Liver (tissue), 9 donors: ENCODE data around the gene ORAI1. TPM values are rescaled to one million over a fixed set of nuclear protein-coding genes. Genes with fewer than 3 reads are reported as not detected.
"Not testable (repeated sequence)": the region's sequence is repeated elsewhere in the genome, so short reads cannot be mapped to it uniquely, and the experiment has no call there.

ENCODE experiments used
- DNase-seq: peaks from one replicate; pipeline ENCODE4 v3.0.0-alpha.2; 2017; ENCODE audit warnings: low spot score
- H3K27ac ChIP-seq, 2 donors: one replicate each; pipeline ENCODE4 v1.7.0; 2013; ENCODE audit warnings: inconsistent platforms in 2 of 2, low read length in 2 of 2, control low read depth in 1 of 2, low read depth in 1 of 2, mild to moderate bottlenecking in 1 of 2
- H3K27me3 ChIP-seq, 4 donors: one replicate each; pipeline versions ENCODE4 v1.6.1 to v1.7.0; 2013; ENCODE audit warnings: low read length in 3 of 4, inconsistent platforms in 1 of 4, mild to moderate bottlenecking in 1 of 4, moderate library complexity in 1 of 4; ENCODE audit not compliant: control insufficient read depth in 4 of 4, insufficient read depth in 4 of 4
- H3K36me3 ChIP-seq, 4 donors: one replicate each; pipeline versions ENCODE4 v1.6.1 to v1.7.0; 2013; ENCODE audit warnings: low read length in 3 of 4, mild to moderate bottlenecking in 3 of 4, low read depth in 1 of 4, moderate library complexity in 1 of 4; ENCODE audit not compliant: control insufficient read depth in 4 of 4, insufficient read depth in 3 of 4
- H3K4me1 ChIP-seq, 4 donors: one replicate each; pipeline versions ENCODE4 v1.6.1 to v1.7.0; 2013; ENCODE audit warnings: low read length in 3 of 4, mild to moderate bottlenecking in 3 of 4, moderate library complexity in 1 of 4; ENCODE audit not compliant: control insufficient read depth in 4 of 4, insufficient read depth in 4 of 4
- H3K4me3 ChIP-seq, 3 donors: one replicate each; pipeline versions ENCODE4 v1.6.1 to v1.7.0; 2013; ENCODE audit warnings: low read length in 3 of 3, control low read depth in 1 of 3, low read depth in 1 of 3, mild to moderate bottlenecking in 1 of 3
- H3K9ac ChIP-seq, 2 donors: one replicate each; pipeline ENCODE4 v1.7.0; 2013; ENCODE audit warnings: low read length in 2 of 2, mild to moderate bottlenecking in 2 of 2, moderate library complexity in 2 of 2, control low read depth in 1 of 2, low read depth in 1 of 2
- H3K9me3 ChIP-seq, 4 donors: one replicate each; pipeline versions ENCODE4 v1.6.1 to v1.7.0; 2013; ENCODE audit warnings: low read length in 3 of 4; ENCODE audit not compliant: control insufficient read depth in 4 of 4
- CTCF ChIP-seq: fragments of 150-350 bp; IDR thresholded peaks from 2 replicates; pipeline ENCODE4 v1.5.1; 2017; ENCODE audit warnings: improper control_type of control experiment, low read depth, low read length; ENCODE audit not compliant: missing input control
- EGR1 ChIP-seq, 2 donors: IDR thresholded peaks; 2 replicates each; pipeline ENCODE4 v1.6.1; 2016 to 2018; ENCODE audit warnings: antibody characterized with exemption in 2 of 2, low read depth in 2 of 2
- FOXA2 ChIP-seq: IDR thresholded peaks from 2 replicates; pipeline ENCODE4 v1.6.1; 2016; ENCODE audit warnings: antibody characterized with exemption
- GABPA ChIP-seq, 2 donors: IDR thresholded peaks in 1 of 2; conservative IDR thresholded peaks in 1 of 2; 2 replicates each; pipeline ENCODE4 v1.6.1; 2016; ENCODE audit warnings: antibody characterized with exemption in 2 of 2, mild to moderate bottlenecking in 1 of 2, moderate library complexity in 1 of 2
- HNF4A ChIP-seq, 2 donors: conservative IDR thresholded peaks; 2 replicates each; pipeline ENCODE4 v1.6.1; 2016; ENCODE audit warnings: antibody characterized with exemption in 2 of 2, mild to moderate bottlenecking in 2 of 2
- HNF4G ChIP-seq: IDR thresholded peaks from 2 replicates; pipeline ENCODE4 v1.6.1; 2016; ENCODE audit warnings: antibody characterized with exemption
- JUND ChIP-seq, 2 donors: IDR thresholded peaks; 2 replicates each; pipeline ENCODE4 v1.6.1; 2016; ENCODE audit warnings: antibody characterized with exemption in 2 of 2
- MAX ChIP-seq: IDR thresholded peaks from 2 replicates; pipeline ENCODE4 v1.6.1; 2016; ENCODE audit warnings: antibody characterized with exemption
- NR2F2 ChIP-seq: IDR thresholded peaks from 2 replicates; pipeline ENCODE4 v1.6.1; 2016; ENCODE audit warnings: antibody characterized with exemption
- RXRA ChIP-seq, 2 donors: IDR thresholded peaks; 2 replicates each; pipeline ENCODE4 v1.6.1; 2017 to 2018; ENCODE audit warnings: antibody characterized with exemption in 2 of 2, mild to moderate bottlenecking in 1 of 2
- SP1 ChIP-seq: IDR thresholded peaks from 2 replicates; pipeline ENCODE4 v1.6.1; 2018; ENCODE audit warnings: antibody characterized with exemption, mild to moderate bottlenecking
- TAF1 ChIP-seq: conservative IDR thresholded peaks from 2 replicates; pipeline ENCODE4 v1.6.1; 2016; ENCODE audit warnings: antibody characterized with exemption, mild to moderate bottlenecking
- WGBS: extraction: QIAGEN DNeasy Blood & Tissue Kit; methylation state at CpG from one replicate; pipeline ENCODE4 v1.1.7; 2013; 5-methylcytosine and 5-hydroxymethylcytosine counted together
- polyA plus RNA-seq, 2 donors: library from polyadenylated mRNA; stranded (reverse) in 1 of 2; unstranded in 1 of 2; fragments of 200-250 nt in 1 of 2; fragments of >200 nt in 1 of 2; fragmentation: Nextera tagmentation in 1 of 2; extraction: Ambion mirVana in 1 of 2; gene quantifications; one replicate each; pipeline versions ENCODE4 v1.2.1 to v1.2.3, GENCODE V29; 2013 to 2015
- total RNA-seq, 2 donors: library from RNA; depleted of rRNA; stranded (reverse); fragments of >200 nt; gene quantifications; one replicate each; pipeline ENCODE4 v1.2.3, GENCODE V29; 2014
- TF ChIP-seq, protein P1 (sequence below): IDR thresholded peaks from 2 replicates; pipeline ENCODE4 v1.6.1; 2016; ENCODE audit warnings: antibody characterized with exemption
- TF ChIP-seq, protein P2 (sequence below): IDR thresholded peaks from 2 replicates; pipeline ENCODE4 v1.6.1; 2016; ENCODE audit warnings: antibody characterized with exemption, mild to moderate bottlenecking
- TF ChIP-seq, protein P3 (sequence below): IDR thresholded peaks from 2 replicates; pipeline ENCODE4 v1.6.1; 2016; ENCODE audit warnings: antibody characterized with exemption
- donor health status: healthy.
- donor health status: healthy.
- donor health status: healthy.
- donor health status: healthy.
- donor health status: healthy.

The ORAI1 gene
- total and polyA plus RNA-seq, 4 donors, result 5.3 to 10.9 (median 9.3) TPM

DNA sequence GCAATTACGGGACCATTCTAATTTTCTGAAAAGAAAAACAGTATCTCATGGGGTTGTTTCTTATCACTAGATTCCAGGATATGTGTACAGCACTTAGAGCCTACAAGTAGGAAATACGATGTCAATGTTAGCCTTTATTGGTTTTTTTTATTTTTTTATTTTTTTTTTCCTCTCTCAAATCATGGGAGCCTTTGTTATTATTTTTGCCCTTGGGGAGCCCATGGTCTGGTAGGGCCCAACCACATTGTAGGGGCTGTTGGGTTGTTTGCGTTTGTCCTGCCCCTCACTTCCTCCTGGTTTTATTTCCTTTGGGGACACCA is 37.2 kb downstream of the ORAI1 start:
- DNase-seq, result no peak
- H3K4me1 ChIP-seq, result no peaks in the 10 kb centered on the region
- no peak overlapping the region for H3K9ac ChIP-seq
- TF ChIP-seq FOXA2 (no peak), SP1 (no peak), NR2F2 (no peak), TAF1 (no peak), RXRA (IDR thresholded peaks at IDR 0.05) (no peak), HNF4A (conservative IDR thresholded peaks at IDR 0.05) (no peak), GABPA (IDR thresholded peaks at IDR 0.05 in 1 of 2, conservative IDR thresholded peaks at IDR 0.05 in 1 of 2) (no peak), CTCF (no peak), HNF4G (no peak), JUND (IDR thresholded peaks at IDR 0.05) (no peak), EGR1 (IDR thresholded peaks at IDR 0.05; ENCODE audit: low read depth in 2 of 2) (no peak), MAX (no peak)
- TF ChIP-seq, protein P1, sequence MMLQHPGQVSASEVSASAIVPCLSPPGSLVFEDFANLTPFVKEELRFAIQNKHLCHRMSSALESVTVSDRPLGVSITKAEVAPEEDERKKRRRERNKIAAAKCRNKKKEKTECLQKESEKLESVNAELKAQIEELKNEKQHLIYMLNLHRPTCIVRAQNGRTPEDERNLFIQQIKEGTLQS, result no peak
- TF ChIP-seq, protein P2, sequence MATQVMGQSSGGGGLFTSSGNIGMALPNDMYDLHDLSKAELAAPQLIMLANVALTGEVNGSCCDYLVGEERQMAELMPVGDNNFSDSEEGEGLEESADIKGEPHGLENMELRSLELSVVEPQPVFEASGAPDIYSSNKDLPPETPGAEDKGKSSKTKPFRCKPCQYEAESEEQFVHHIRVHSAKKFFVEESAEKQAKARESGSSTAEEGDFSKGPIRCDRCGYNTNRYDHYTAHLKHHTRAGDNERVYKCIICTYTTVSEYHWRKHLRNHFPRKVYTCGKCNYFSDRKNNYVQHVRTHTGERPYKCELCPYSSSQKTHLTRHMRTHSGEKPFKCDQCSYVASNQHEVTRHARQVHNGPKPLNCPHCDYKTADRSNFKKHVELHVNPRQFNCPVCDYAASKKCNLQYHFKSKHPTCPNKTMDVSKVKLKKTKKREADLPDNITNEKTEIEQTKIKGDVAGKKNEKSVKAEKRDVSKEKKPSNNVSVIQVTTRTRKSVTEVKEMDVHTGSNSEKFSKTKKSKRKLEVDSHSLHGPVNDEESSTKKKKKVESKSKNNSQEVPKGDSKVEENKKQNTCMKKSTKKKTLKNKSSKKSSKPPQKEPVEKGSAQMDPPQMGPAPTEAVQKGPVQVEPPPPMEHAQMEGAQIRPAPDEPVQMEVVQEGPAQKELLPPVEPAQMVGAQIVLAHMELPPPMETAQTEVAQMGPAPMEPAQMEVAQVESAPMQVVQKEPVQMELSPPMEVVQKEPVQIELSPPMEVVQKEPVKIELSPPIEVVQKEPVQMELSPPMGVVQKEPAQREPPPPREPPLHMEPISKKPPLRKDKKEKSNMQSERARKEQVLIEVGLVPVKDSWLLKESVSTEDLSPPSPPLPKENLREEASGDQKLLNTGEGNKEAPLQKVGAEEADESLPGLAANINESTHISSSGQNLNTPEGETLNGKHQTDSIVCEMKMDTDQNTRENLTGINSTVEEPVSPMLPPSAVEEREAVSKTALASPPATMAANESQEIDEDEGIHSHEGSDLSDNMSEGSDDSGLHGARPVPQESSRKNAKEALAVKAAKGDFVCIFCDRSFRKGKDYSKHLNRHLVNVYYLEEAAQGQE, result no peak
- TF ChIP-seq, protein P3, sequence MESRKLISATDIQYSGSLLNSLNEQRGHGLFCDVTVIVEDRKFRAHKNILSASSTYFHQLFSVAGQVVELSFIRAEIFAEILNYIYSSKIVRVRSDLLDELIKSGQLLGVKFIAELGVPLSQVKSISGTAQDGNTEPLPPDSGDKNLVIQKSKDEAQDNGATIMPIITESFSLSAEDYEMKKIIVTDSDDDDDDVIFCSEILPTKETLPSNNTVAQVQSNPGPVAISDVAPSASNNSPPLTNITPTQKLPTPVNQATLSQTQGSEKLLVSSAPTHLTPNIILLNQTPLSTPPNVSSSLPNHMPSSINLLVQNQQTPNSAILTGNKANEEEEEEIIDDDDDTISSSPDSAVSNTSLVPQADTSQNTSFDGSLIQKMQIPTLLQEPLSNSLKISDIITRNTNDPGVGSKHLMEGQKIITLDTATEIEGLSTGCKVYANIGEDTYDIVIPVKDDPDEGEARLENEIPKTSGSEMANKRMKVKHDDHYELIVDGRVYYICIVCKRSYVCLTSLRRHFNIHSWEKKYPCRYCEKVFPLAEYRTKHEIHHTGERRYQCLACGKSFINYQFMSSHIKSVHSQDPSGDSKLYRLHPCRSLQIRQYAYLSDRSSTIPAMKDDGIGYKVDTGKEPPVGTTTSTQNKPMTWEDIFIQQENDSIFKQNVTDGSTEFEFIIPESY, result no peak
- H3K27me3 ChIP-seq, result no peaks in the 10 kb centered on the region
- no peak overlapping the region for H3K4me3 ChIP-seq
- H3K9me3 ChIP-seq, result no peaks in the 10 kb centered on the region
- no peaks in the 10 kb centered on the region for H3K36me3 ChIP-seq
- H3K27ac ChIP-seq, result no peak overlapping the region
- WGBS, result 80% methylated on average over 3 of the region's 3 CpGs

DNA sequence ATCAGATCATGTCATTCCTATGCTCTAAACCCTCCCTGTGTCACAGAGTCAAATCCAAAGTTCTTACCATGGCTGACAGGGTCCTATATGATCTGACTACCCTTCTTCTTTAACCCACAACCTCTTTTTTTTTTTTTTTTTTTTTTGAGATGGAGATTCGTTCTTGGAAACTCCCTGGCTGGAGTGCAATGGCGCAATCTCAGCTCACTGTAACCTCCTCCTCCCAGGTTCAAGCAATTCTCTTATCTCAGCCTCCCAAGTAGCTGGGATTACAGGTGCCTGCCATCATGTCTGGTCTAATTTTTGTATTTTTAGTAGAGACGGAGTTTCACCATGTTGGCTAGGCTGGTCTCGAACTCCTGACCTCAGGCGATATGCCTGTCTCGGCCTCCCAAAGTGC is 40.5 kb downstream of the ORAI1 start:
- 83% methylated on average over 6 of the region's 6 CpGs for WGBS
- not testable (repeated sequence) for H3K9me3 ChIP-seq, H3K27me3 ChIP-seq, H3K4me1 ChIP-seq, H3K36me3 ChIP-seq, H3K4me3 ChIP-seq, H3K27ac ChIP-seq, H3K9ac ChIP-seq, DNase-seq
